Lung (tissue), 12 donors: ENCODE measurements around the gene NSMCE1. TPM values are rescaled to one million over a fixed set of nuclear protein-coding genes. Genes with fewer than 3 reads are reported as not detected.

ENCODE experiments used
- ATAC-seq: fragments of 200-7000 bp; cut with Tn5 transposase; one replicate; pipeline ENCODE4 v1.9.1; 2020; ENCODE audit warnings: moderate number of reproducible peaks; ENCODE audit not compliant: insufficient read depth, low FRiP score
- DNase-seq, 3 donors: peaks; one replicate each; pipeline ENCODE4 v3.0.0-alpha.2; 2013 to 2017
- H3K27ac ChIP-seq, 2 donors: one replicate each; pipeline ENCODE4 v1.5.1; 2013; ENCODE audit warnings: mild to moderate bottlenecking in 2 of 2, moderate library complexity in 2 of 2, control low read depth in 1 of 2, inconsistent platforms in 1 of 2, low read depth in 1 of 2, low read length in 1 of 2
- H3K27me3 ChIP-seq, 3 donors: one replicate each; pipeline ENCODE4 v1.5.1; 2013; ENCODE audit warnings: low read length in 2 of 3; ENCODE audit not compliant: control insufficient read depth in 3 of 3, insufficient read depth in 3 of 3
- H3K36me3 ChIP-seq, 4 donors: one replicate each; pipeline ENCODE4 v1.5.1; 2013; ENCODE audit warnings: low read length in 4 of 4, mild to moderate bottlenecking in 1 of 4, moderate library complexity in 1 of 4; ENCODE audit not compliant: control insufficient read depth in 4 of 4, insufficient read depth in 4 of 4
- H3K4me1 ChIP-seq, 5 donors: one replicate each; pipeline ENCODE4 v1.5.1; 2013; ENCODE audit warnings: low read length in 5 of 5, mild to moderate bottlenecking in 2 of 5, moderate library complexity in 1 of 5; ENCODE audit not compliant: control insufficient read depth in 5 of 5, insufficient read depth in 5 of 5
- H3K4me3 ChIP-seq: one replicate; pipeline ENCODE4 v1.5.1; 2013; ENCODE audit warnings: mild to moderate bottlenecking, control low read depth, moderate library complexity
- H3K9ac ChIP-seq, 2 donors: one replicate each; pipeline ENCODE4 v1.5.1; 2013; ENCODE audit warnings: low read length in 2 of 2, control low read depth in 1 of 2; ENCODE audit not compliant: insufficient read depth in 1 of 2
- H3K9me3 ChIP-seq, 4 donors: one replicate each; pipeline ENCODE4 v1.5.1; 2013; ENCODE audit warnings: low read length in 3 of 4, mild to moderate bottlenecking in 1 of 4, moderate library complexity in 1 of 4; ENCODE audit not compliant: control insufficient read depth in 4 of 4, insufficient read depth in 3 of 4
- CTCF ChIP-seq: IDR thresholded peaks from 2 replicates; pipeline ENCODE4 v1.5.1; 2012; ENCODE audit warnings: mild to moderate bottlenecking; ENCODE audit errors: control extremely low read depth, extremely low read depth
- WGBS, 2 donors: extraction: QIAGEN DNeasy Blood & Tissue Kit; methylation state at CpG; one replicate each; pipeline ENCODE4 v1.1.7; 2013; 5-methylcytosine and 5-hydroxymethylcytosine counted together
- polyA plus RNA-seq, 2 donors: library from polyadenylated mRNA; stranded (reverse); fragments of 200-250 nt; gene quantifications; one replicate each; pipeline ENCODE4 v1.2.1, GENCODE V29; 2013
- total RNA-seq, 2 donors: library from RNA; depleted of rRNA in 1 of 2; stranded (reverse); fragments of >200 nt in 1 of 2; gene quantifications; one replicate each; pipeline ENCODE4 v1.2.1, GENCODE V29; 2014 to 2021
- donor health status: control.
- donor health status: control.
- donor health status: Bipolar disorder and iron deficiency.
- donor health status: healthy.
- donor health status: DM: yes; HTN: yes; CAD: no.

Gene NSMCE1
- total and polyA plus RNA-seq, 4 donors, result 37.4 to 75.4 (median 57.2) TPM

- TF ChIP-seq CTCF, result no peak
- no peak for ATAC-seq
- Histone ChIP-seq H3K9ac (no peak overlapping the region), H3K27ac (no peak overlapping the region), H3K36me3 (peaks cover 0 to 23% (median 13%) of the 10 kb centered on the region in 4 donors), H3K4me1 (peaks cover 0 to 17% (median 11%) of the 10 kb centered on the region in 5 donors), H3K9me3 (no peaks in the 10 kb centered on the region), H3K27me3 (no peaks in the 10 kb centered on the region), H3K4me3 (no peak overlapping the region)
- WGBS, 2 donors, result 65 to 77% methylated on average over 8 of the region's 8 CpGs
- no peak for DNase-seq
Observed at GRCh38 chr16:27231692-27232060, 36.9 kb downstream of the NSMCE1 start.

GRCh38 chr16:27230562-27231001 lies 38.0 kb downstream of the NSMCE1 start:
- WGBS, 2 donors, result 72 to 82% methylated on average over 16 of the region's 16 CpGs
- Histone ChIP-seq H3K4me1 (peaks cover 0 to 12% (median 9%) of the 10 kb centered on the region in 5 donors), H3K27ac (no peak overlapping the region), H3K27me3 (no peaks in the 10 kb centered on the region), H3K4me3 (no peak overlapping the region), H3K36me3 (peaks cover 0 to 29% (median 13%) of the 10 kb centered on the region in 4 donors), H3K9me3 (no peaks in the 10 kb centered on the region), H3K9ac (no peak overlapping the region)
- TF ChIP-seq CTCF, result no peak
- DNase-seq (no peak), ATAC-seq (no peak)

DNA sequence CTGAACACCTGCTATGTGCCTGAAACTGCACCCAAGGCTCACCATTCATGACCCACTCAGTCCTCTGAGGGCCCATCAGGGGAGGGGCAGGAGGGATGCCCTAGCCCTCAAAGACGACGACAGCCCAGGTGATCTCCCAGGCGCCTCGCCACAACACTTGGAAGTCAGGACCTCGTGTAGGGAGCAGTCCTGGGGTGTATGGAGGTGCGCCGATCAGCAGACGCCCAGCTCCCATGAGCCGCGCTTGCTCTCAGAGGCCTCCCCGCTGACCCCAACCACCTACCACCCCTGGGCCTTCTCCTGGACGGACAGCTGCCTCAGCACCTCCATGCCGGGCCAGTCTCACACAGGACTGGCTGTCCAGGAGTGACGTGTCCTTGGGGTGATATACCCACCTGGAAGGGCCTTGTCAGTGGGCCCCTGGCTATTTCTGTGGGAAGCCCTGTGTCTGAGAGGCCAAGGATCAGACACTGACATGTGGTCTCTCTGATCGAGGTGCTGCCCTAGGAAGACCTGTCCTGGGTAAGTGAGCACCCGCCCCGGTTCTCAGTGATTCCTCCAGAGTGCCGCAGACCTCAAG lies 38.6 kb downstream of the NSMCE1 start:
- WGBS, 2 donors, result 94 to 95% methylated on average over 18 of the region's 18 CpGs
- no peak overlapping the region for H3K4me3 ChIP-seq
- H3K9ac ChIP-seq, result no peak overlapping the region
- H3K27ac ChIP-seq, result no peak overlapping the region
- ATAC-seq, result no peak
- TF ChIP-seq CTCF, result no peak
- H3K9me3 ChIP-seq, result no peaks in the 10 kb centered on the region
- peaks cover 0 to 33% (median 16%) of the 10 kb centered on the region in 4 donors for H3K36me3 ChIP-seq
- H3K4me1 ChIP-seq, result peaks cover 0 to 10% (median 3%) of the 10 kb centered on the region in 5 donors
- no peak for DNase-seq
- no peaks in the 10 kb centered on the region for H3K27me3 ChIP-seq
